ENCODE measurements around the gene GPR78.
"Not testable (repeated sequence)": the region's sequence is repeated elsewhere in the genome, so short reads cannot be mapped to it uniquely, and the experiment has no call there.

Gene GPR78

DNA sequence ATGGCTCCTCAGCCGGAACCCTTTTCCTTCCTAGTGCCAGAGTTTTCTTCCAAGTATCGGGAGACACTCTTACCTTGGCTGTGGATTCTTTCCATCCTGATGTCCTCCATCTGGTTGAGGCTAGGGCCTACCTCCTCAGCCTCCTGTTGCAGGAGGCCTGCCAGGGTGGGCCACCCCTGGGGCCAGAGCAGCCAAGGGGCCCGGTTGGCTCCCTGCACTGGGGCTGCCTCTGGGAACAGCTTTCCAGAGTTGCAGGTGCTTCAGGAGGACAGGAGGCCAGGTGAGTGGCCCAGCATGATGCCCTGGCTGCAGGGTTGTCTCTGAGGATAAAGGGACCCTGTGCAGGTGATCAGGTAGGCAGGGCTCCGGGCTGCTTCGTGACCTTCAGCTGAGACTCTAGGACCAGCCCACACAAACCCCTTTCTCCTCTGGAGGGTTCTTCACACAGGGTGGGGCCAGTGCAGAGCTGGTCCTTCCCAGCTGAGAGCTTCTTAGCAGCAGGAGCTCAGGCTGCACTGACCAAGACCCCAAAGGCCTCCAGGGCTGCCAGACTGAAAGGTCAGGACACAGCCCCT is 5.3 kb upstream of the GPR78 start:
- TF ChIP-seq, protein P1, sequence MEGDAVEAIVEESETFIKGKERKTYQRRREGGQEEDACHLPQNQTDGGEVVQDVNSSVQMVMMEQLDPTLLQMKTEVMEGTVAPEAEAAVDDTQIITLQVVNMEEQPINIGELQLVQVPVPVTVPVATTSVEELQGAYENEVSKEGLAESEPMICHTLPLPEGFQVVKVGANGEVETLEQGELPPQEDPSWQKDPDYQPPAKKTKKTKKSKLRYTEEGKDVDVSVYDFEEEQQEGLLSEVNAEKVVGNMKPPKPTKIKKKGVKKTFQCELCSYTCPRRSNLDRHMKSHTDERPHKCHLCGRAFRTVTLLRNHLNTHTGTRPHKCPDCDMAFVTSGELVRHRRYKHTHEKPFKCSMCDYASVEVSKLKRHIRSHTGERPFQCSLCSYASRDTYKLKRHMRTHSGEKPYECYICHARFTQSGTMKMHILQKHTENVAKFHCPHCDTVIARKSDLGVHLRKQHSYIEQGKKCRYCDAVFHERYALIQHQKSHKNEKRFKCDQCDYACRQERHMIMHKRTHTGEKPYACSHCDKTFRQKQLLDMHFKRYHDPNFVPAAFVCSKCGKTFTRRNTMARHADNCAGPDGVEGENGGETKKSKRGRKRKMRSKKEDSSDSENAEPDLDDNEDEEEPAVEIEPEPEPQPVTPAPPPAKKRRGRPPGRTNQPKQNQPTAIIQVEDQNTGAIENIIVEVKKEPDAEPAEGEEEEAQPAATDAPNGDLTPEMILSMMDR (IDR thresholded peaks at IDR 0.05; ENCODE audit: low read depth, low read length, missing control alignments), result no peak
- DNase-seq (ENCODE audit: low read depth), result no peak
- H3K4me3 ChIP-seq (ENCODE audit: low read depth, low read length), result no peak overlapping the region

DNA sequence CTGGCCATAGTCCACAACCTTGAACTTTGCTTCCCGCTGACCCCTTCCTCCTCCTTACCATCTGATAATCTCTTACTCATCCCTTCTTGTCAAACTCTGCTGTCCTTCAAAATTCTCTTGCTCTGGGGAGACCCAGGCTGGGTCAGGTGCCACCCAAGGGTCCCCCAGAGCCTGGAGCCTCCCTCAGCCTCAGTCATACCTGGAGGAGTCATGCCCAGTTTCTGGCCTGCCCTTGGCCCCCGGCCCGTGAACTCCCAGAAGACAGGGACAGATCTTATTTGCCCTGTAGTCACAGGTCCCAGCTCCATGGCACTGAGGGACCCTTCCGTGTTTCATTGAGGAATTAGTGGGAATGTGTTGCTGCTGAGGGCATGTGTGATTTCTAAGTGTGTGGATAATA is 4.7 kb upstream of the GPR78 start:
- H3K4me3 ChIP-seq (ENCODE audit: low read depth, low read length), result no peak overlapping the region
- TF ChIP-seq, protein P1 (IDR thresholded peaks at IDR 0.05; ENCODE audit: low read depth, low read length, missing control alignments), result no peak
- DNase-seq (ENCODE audit: low read depth), result no peak

DNA sequence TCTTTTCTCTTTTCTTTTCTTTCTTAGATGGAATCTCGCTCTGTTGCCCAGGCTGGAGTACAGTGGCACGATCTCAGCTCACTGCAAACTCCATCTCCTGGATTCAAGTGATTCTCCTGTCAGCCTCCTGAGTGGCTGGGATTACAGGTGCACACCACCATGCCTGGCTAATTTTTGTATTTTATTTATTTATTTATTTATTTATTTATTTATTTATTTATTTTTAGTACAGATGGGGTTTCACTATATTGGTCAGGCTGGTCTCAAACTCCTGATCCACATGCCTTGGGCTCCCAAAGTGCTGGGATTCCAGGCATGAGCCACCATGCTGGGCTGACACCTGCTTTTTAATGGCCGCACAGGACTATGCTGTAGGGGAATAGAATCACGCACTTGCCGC is 3.6 kb upstream of the GPR78 start:
- DNase-seq (ENCODE audit: low read depth); H3K4me3 ChIP-seq (ENCODE audit: low read depth, low read length): not testable (repeated sequence)

DNA sequence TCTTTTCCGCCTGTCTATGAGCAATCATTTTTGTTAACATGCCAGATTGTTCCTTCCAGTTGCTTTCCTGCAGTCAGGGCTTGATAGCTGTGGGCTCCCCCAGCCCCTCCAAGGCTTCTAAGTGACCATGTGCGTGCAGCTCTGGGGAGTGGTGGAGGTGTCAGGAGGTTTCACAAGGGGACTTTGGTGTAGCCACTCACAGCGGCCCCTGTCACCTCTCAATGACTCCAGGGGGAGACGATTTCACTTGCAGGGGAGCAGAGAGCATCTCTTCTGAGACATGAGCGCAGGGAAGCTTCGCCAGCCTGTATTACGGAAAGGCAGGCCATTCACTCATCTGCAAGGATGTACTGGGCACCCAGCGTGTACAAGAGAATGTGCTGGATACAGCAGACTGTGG is 3.1 kb upstream of the GPR78 start:
- TF ChIP-seq, protein P1 (IDR thresholded peaks at IDR 0.05; ENCODE audit: low read depth, low read length, missing control alignments), result no peak
- H3K4me3 ChIP-seq (ENCODE audit: low read depth, low read length), result no peak overlapping the region

DNA sequence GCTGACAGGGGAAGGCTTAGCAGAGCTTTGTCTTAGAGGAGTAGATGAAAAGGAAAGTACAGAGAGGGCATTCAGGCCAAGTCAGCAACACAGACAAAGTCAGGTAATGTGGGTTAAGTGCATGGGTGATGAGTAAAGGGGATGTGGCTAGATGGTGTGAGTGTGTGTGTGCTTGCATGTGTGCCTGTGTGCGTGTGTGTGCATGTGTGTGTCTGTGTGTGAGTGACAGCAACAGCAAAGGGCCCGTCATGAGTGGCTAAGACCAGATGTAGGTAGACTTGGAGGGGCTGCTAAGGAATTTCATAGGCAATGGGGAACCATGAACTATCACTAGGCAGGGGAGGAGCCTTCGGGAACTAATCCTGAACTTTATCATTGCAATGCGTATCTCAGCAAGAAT is 2.2 kb upstream of the GPR78 start:
- no peak overlapping the region for H3K4me3 ChIP-seq (ENCODE audit: low read depth, low read length)
- TF ChIP-seq, protein P1 (IDR thresholded peaks at IDR 0.05; ENCODE audit: low read depth, low read length, missing control alignments), result no peak
- DNase-seq (ENCODE audit: low read depth), result no peak

More for the DNA sequence above, 3.1 kb upstream of the GPR78 start:
- no peak for DNase-seq (ENCODE audit: low read depth)

DNA sequence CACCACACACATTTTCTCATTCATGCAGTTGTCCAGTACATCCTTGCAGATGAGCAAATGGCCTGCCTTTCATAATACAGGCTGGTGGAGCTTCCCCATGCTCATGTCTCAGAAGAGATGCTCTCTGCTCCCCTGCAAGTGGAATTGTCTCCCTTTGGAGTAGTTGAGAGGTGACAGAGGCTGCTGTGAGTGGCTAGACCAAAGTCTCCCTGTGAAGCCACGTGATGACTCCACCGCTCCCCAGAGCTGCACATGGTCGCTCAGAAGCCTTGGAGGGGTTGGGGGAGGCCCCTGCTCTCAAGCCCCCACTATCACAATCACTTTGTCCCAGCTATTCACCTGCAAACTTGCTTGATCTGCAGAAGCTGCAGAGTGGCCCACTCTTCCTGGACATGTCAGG is 1.5 kb upstream of the GPR78 start:
- DNase-seq (ENCODE audit: low read depth), result no peak
- H3K4me3 ChIP-seq (ENCODE audit: low read depth, low read length), result no peak overlapping the region
- TF ChIP-seq, protein P1 (IDR thresholded peaks at IDR 0.05; ENCODE audit: low read depth, low read length, missing control alignments), result no peak

DNA sequence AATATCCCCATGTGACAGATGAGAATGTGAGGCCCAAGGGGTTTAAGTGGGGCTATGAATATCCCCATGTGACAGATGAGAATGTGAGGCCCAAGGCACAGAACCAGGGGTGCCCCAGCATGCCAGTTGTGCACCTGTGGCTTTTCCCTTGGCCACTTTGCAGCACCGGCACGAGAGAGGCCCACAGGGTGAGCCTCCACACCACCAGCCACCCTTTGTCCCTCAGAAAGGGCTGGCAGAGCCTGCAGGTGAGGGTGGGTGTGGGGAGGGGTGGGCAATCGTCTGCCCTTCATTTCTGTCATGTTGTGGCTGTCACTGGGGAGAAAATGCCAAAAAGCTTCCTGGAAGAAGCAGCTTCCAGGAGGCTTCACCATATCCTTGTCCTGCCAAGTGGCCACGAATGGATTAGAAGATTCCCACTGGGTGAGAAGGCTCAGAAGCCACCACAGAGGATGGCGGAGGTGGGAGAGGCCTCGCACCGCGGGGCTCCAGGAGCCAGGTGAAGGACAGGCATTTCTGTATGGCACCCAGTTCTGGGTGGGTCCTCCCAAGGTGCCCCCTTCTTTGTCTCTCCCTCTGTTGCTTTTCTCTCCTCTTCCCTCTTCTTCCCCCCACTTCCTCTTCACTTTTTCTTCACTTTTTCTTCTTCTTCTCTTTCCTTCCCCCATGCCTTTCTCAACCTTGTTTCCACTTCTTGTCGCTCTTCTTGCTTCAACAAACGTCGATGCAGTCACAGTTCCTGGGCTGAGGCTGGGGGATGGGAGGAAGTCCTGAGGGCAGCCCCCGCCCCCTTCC is 469 bp upstream of the GPR78 start:
- TF ChIP-seq, protein P1 (IDR thresholded peaks at IDR 0.05; ENCODE audit: low read depth, low read length, missing control alignments), result no peak
- no peak overlapping the region for H3K4me3 ChIP-seq (ENCODE audit: low read depth, low read length)
- no peak for DNase-seq (ENCODE audit: low read depth)

Measured in GM12864 (cell line).